ENCODE results near the gene TBC1D22A.
A peak's percentile ranks its signal among the peaks of the same experiment; 100 is the strongest.

The TBC1D22A gene

GRCh38 chr22:47091246-47091651, 328.8 kb downstream of the TBC1D22A start:
- no peak for DNase-seq

- DNase-seq = no peak
Observed at GRCh38 chr22:47091921-47092700, 329.7 kb downstream of the TBC1D22A start.

- DNase-seq = peak; percentile 93
Observed at GRCh38 chr22:47092896-47093311, 330.5 kb downstream of the TBC1D22A start.

- DNase-seq = no peak
Observed at GRCh38 chr22:47093720-47094119, 331.3 kb downstream of the TBC1D22A start.

- peak; percentile 29 for DNase-seq
Observed at GRCh38 chr22:47094861-47095330, 332.4 kb downstream of the TBC1D22A start.

- no peak for DNase-seq
Observed at GRCh38 chr22:47095395-47096122, 333.1 kb downstream of the TBC1D22A start.

- DNase-seq = no peak
Observed at GRCh38 chr22:47098121-47098520, 335.7 kb downstream of the TBC1D22A start.

- DNase-seq = no peak
Observed at GRCh38 chr22:47098554-47098953, 336.1 kb downstream of the TBC1D22A start.

GRCh38 chr22:47100019-47100418, 337.6 kb downstream of the TBC1D22A start:
- DNase-seq = no peak

- DNase-seq = peak; percentile 41
Observed at GRCh38 chr22:47100646-47101200, 338.3 kb downstream of the TBC1D22A start.

GRCh38 chr22:47101321-47101885, 339.0 kb downstream of the TBC1D22A start:
- DNase-seq = no peak

GRCh38 chr22:47102081-47102480, 339.6 kb downstream of the TBC1D22A start:
- DNase-seq = no peak

- no peak for DNase-seq
Observed at GRCh38 chr22:47102648-47103047, 340.2 kb downstream of the TBC1D22A start.

GRCh38 chr22:47105085-47105484, 342.6 kb downstream of the TBC1D22A start:
- DNase-seq = no peak

GRCh38 chr22:47106806-47107205, 344.4 kb downstream of the TBC1D22A start:
- no peak for DNase-seq

GRCh38 chr22:47107431-47107830, 345.0 kb downstream of the TBC1D22A start:
- DNase-seq = peak; percentile 81

GRCh38 chr22:47110817-47111443, 348.5 kb downstream of the TBC1D22A start:
- no peak for DNase-seq

- DNase-seq = no peak
Observed at GRCh38 chr22:47111626-47112581, 349.5 kb downstream of the TBC1D22A start.

- DNase-seq = no peak
Observed at GRCh38 chr22:47112582-47112965, 350.1 kb downstream of the TBC1D22A start.

GRCh38 chr22:47112994-47113852, 350.8 kb downstream of the TBC1D22A start:
- no peak for DNase-seq
